GM21576 (cell line): ENCODE results near the gene TRMT5.
A peak's percentile ranks its signal among the peaks of the same experiment; 100 is the strongest.

Experiments used
- ATAC-seq: cut with Tn5 transposase; IDR thresholded peaks from one replicate; pipeline ENCODE4 v1.9.1; 2021; ENCODE audit warnings: mild to moderate bottlenecking, moderate library complexity; ENCODE audit not compliant: unreplicated experiment

TRMT5 gene

DNA sequence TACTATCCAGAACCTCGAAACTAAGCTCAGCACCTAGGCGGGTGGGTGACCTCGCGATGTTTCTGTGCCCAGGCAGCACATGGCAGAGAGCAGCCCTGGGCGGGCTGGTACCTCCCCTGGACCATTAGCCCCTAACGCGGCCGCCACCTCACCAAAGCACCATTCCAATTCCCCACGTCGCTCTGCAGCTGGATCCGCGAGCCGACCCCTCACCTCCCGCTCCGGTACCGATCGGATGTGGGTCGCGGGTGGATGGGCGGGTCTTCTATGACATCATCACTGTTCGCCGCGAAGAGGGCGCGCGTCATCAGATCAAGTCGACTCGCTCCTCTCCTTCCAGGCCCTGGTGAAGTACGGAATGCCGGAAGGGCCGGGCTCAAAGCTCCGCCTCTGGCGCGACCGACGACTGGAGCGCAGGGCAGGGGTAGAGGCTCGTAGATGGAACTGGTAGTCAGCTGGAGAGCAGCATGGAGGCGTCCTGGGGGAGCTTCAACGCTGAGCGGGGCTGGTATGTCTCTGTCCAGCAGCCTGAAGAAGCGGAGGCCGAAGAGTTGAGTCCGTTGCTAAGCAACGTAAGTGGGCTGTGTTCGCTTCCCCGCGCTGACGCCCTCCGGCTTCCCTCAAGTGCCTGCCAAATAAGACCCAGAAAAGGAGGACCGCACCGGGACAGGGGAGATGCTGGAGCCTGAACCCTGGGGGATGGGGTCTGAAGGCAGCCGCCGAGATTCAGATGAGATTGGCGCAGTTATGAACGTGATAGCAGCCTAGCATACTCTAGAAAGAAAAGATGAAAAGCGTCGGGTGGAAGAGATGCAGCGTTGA, at the start of gene TRMT5, which contains the start of gene SLC38A6:
TSS of gene TRMT5 (minus strand) at position 269 of the 822 bp plus-strand sequence. CDS start at position 163, 106 bp downstream.
TSS of gene SLC38A6 (plus strand) at position 435 of the 822 bp plus-strand sequence. CDS start at position 468, 33 bp downstream.
- peak; percentile 87 for ATAC-seq

DNA sequence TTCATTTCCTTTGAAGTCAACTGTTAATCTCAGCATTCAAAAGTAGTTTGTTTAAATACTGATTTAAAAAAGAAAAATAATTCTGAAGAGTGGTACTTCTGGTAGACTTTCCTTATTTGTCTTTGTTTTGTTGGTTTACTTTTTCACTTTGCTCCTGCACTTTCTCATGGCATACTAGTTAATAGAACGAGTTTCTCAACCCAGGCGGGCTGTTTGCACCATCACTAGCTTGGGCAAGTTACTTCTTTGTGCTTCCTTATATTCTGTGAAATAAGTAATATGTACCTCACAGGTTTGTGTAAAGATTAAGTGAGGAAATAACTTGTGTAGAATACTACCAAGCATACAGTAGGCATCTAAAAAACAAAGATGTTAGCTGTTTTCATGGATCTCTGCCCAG, 45.6 kb upstream of the TRMT5 start:
- no peak for ATAC-seq

- ATAC-seq: peak; percentile 55
These were observed 44.7 kb upstream of the TRMT5 start for GRCh38 chr14:61025251-61026223.

GRCh38 chr14:61019537-61019936, 38.7 kb upstream of the TRMT5 start:
- no peak for ATAC-seq

GRCh38 chr14:61003571-61003970, 22.7 kb upstream of the TRMT5 start:
- ATAC-seq: no peak

GRCh38 chr14:60999536-60999935, 18.7 kb upstream of the TRMT5 start:
- ATAC-seq: no peak

- no peak for ATAC-seq
These were observed 17.7 kb upstream of the TRMT5 start for GRCh38 chr14:60998617-60999016.

GRCh38 chr14:60989599-60989998, 8.7 kb upstream of the TRMT5 start:
- ATAC-seq: no peak

- no peak for ATAC-seq
These were observed 5.6 kb upstream of the TRMT5 start for GRCh38 chr14:60986500-60986899.

GRCh38 chr14:60984196-60984595, 3.3 kb upstream of the TRMT5 start:
- ATAC-seq: no peak

- no peak for ATAC-seq
These were observed 965 bp upstream of the TRMT5 start for GRCh38 chr14:60981633-60982455.

DNA sequence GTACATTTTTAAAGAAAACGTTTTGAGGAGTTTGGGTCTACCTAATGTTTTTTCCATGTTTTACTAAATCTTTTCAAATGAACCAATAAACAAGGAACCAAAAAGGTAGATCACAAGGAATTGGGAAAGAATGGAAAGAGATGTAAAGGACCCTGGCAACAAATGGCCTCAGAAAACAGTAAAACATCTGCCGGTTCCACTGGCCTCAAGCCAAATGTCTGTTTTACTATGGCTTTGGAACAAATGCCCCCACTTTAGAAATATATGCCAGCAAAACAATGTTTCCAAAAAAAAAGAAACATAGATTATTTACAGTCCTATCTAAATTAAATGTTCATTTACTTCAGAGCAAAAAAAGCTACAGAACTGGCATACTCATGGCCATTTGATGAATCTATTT, 3.0 kb downstream of the TRMT5 start:
- ATAC-seq: no peak

DNA sequence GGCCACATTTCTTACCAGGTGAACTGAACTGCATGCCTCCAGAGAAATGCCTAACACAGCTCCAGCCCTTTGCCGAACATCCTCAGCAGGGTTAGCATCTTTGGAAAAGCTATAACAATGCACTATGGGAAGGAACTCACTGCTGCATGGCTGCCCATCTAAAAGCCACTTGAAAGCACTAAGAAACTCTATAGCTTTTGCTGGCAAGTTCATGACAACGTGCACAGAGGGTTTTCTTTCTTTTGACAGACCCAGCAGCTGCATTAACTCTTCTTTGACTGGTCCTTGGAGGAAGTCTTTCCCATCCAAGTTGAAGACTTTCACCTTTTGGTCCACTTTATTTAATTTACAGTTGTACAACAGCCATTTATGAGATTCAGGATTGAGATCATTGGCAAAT, 5.3 kb downstream of the TRMT5 start:
- no peak for ATAC-seq

DNA sequence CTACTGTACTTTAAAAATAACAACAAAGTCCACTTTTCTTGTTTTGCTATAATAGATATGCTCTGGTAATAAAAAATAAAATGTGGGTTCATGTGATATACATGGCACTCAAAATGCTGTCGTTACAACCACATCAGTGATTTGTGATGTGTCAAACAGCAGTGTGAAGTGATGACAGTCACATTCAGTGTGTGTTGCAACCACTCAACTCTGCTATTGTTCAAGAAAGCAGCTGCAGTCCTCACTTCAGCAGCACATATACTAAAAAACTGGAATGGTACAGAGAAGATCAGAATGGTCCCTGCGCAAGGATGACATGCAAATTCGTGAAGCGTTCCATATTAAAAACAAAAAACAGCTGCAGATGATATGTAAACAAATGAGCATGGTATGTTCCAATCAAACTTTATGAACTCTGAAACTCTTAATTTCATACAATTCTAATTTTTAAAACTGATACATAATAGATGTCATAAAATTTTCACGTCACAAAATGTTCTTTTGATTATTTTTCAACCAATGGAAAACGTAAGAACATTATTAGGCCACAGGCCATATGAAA, 6.7 kb downstream of the TRMT5 start:
- ATAC-seq: no peak

GRCh38 chr14:60973070-60973469, 7.8 kb downstream of the TRMT5 start:
- ATAC-seq: no peak

GRCh38 chr14:60972295-60972694, 8.6 kb downstream of the TRMT5 start:
- ATAC-seq: no peak

DNA sequence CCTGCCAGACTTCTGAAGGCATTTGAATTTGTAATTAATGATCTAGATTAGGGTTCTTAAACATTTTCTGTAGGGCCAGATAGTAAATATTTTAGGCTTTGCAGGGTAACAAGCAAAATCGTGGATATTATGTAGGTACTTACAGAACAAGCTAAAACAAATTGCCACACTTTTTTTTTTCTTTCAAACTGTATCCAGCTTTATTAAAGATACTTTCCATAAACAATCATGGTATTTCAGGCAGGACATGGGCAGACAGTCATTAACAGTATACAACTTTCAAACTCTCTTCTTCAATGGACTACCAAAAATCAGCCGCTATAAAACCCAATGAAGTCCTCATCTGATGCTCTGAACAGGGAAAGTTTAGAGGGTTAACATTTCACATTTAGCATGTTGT, 9.6 kb downstream of the TRMT5 start:
- ATAC-seq: no peak

GRCh38 chr14:60970146-60970545, 10.7 kb downstream of the TRMT5 start:
- no peak for ATAC-seq

- no peak for ATAC-seq
These were observed 12.2 kb downstream of the TRMT5 start for GRCh38 chr14:60968671-60969070.

DNA sequence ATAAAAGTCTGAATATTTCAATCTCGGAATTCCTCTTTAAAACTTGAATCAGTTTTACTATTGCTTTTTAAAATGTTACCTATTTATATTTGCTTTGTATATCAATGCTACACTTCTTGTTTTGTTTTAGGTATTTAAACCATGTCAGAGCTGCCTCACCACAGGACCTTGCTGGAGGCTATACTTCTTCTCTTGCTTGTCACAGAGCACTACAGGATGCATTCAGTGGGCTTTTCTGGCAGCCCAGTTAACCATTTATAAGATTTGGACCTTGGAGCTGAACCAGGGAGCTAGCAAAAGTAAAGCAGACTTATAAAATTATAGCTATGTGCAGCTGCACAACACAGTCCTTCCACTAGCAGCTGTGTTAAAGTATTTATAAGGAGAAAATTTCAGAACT, 12.8 kb downstream of the TRMT5 start:
- ATAC-seq: no peak
